ENCODE measurements around the gene MSANTD4.
A peak's percentile ranks its signal among the peaks of the same experiment; 100 is the strongest.

The MSANTD4 gene

DNA sequence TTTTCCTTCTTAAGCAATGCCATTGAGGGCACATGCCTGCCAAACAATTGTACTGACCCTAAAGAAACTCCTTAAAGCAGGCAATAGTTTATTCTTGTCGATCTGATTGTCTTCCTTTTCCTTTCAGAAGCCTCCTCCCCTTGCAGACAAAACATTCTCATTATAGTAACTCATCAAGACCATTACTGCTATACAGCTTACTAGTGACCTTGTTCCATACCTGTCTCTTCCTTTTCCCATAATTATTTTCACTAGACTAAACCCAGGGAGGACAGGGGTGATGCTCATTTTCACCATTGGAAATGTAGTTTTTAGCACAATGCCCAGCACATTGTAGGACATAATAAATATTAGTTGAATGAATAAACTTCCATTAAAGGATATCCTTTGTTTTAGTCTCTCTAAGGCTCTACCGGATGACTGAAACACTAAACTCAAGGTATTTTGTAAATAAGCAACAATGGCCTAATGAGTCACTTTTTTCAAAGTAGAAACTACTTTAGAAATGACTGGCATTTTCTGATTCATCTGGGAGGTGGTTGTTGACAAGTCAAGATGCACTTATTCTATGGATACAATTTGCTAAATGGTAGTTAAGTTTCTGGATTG, 9.3 kb upstream of the MSANTD4 start:
- H3K4me3 ChIP-seq (replicated peaks; ENCODE audit: low read depth, low read length) = no peak overlapping the region
- DNase-seq (ENCODE audit: extremely low read depth, low read depth) = no peak
- TF ChIP-seq, protein P1, sequence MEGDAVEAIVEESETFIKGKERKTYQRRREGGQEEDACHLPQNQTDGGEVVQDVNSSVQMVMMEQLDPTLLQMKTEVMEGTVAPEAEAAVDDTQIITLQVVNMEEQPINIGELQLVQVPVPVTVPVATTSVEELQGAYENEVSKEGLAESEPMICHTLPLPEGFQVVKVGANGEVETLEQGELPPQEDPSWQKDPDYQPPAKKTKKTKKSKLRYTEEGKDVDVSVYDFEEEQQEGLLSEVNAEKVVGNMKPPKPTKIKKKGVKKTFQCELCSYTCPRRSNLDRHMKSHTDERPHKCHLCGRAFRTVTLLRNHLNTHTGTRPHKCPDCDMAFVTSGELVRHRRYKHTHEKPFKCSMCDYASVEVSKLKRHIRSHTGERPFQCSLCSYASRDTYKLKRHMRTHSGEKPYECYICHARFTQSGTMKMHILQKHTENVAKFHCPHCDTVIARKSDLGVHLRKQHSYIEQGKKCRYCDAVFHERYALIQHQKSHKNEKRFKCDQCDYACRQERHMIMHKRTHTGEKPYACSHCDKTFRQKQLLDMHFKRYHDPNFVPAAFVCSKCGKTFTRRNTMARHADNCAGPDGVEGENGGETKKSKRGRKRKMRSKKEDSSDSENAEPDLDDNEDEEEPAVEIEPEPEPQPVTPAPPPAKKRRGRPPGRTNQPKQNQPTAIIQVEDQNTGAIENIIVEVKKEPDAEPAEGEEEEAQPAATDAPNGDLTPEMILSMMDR (IDR thresholded peaks at IDR 0.05; ENCODE audit: low read depth, low read length, missing control alignments) = no peak

DNA sequence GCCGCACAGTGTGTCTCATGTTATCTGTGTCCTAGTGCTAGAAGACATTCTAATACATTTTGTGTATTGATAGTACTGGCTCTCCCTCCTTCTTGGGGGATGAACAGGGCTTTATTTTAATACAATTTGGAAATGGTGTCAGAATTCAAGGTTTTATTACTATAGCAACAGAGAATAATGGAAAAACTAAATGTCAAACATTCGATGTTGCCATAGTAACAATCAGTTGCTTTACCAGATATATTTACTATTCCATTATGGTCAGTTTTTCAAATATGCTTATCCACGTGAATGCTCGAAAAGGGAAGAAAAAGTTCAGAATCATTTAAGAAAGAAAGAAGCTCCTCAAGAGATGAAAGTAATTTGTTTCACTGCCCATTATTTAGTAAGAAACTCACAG, 8.6 kb upstream of the MSANTD4 start:
- TF ChIP-seq, protein P1 (IDR thresholded peaks at IDR 0.05; ENCODE audit: low read depth, low read length, missing control alignments) = no peak
- no peak for DNase-seq (ENCODE audit: extremely low read depth, low read depth)
- H3K4me3 ChIP-seq (replicated peaks; ENCODE audit: low read depth, low read length) = no peak overlapping the region

DNA sequence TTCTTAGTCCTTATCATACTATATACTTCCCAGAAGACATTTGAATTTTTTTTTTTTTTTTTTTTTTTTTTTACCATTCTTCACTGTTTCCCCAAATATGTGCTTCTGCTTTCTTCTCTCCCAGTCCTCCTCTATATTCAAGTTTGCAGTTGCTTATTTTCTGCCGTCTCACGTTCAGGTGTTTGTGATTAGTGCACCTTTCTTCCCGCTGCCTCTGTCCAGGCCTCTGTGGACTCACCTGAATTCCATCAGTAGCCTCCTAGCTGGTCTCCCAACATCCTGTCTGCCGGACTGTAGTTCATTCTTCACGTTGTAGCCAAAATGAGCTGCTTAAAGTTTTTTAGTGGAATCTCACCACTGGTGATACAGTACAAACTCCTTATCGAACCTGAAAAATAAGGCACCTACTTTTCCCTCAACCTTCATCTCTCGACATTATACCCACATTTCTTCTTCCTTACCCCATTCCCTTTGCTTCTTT, 795 bp upstream of the MSANTD4 start:
- TF ChIP-seq, protein P1 (IDR thresholded peaks at IDR 0.05; ENCODE audit: low read depth, low read length, missing control alignments) = no peak
- H3K4me3 ChIP-seq (replicated peaks; ENCODE audit: low read depth, low read length) = peak overlapping the region; percentile 89
- no peak for DNase-seq (ENCODE audit: extremely low read depth, low read depth)

DNA sequence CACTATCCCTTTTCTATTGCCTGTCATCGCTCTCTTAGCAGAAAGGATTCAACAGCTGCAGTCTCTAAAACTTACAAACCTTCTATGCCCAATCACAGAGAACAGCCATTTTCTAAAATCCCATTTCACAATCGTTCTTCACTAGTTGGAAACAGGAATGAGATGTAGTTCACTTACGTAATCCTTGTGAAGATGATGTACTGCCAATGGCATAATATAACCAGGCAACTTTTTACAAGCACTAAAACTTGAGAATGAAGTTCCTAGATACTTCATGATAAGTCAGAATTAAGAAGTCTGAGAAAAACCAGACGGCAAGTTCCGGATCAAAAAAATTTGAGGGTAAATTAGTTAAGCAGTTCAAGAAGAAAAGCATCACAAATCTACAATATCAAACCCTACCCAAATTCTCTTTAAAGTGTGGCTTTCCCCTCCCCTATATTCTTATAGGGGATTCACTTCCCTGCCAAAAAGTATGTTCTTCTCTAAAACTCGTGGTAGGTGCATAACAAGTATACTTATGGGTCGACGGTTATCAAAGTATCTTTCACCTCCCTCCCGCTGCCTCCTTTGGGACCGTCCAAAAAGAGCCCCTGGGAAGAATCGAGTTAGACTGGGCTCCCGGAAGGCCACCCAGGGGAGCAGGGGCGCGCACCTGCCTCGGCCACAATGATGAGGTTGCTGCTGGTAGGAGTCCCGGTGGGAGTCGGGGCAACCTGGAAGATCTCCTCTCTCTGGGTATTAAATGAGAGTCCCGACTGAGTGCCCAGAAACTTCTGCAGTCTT, 666 bp downstream of the MSANTD4 start:
- TF ChIP-seq, protein P1 (IDR thresholded peaks at IDR 0.05; ENCODE audit: low read depth, low read length, missing control alignments) = no peak
- peak overlapping the region; percentile 89 for H3K4me3 ChIP-seq (replicated peaks; ENCODE audit: low read depth, low read length)
- DNase-seq (ENCODE audit: extremely low read depth, low read depth) = no peak

DNA sequence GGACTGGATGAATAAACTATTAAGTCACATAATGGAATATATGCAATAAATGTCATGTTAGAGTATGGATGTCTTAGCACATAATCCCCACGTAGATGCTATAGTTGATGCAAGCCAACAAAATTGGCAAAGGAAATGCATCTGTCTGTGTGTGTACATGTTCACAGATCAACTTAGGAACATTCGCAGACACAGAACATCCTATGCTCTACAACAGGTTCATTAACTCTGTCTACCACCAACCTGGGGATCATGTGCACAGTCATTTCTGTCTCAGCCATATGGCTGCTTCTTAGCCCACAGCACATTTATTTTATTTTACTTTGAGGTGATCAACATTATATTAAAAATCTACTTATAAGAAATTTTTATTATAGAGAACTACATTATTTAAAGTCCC, 4.9 kb downstream of the MSANTD4 start:
- no peak for DNase-seq (ENCODE audit: extremely low read depth, low read depth)
- TF ChIP-seq, protein P1 (IDR thresholded peaks at IDR 0.05; ENCODE audit: low read depth, low read length, missing control alignments) = no peak

DNA sequence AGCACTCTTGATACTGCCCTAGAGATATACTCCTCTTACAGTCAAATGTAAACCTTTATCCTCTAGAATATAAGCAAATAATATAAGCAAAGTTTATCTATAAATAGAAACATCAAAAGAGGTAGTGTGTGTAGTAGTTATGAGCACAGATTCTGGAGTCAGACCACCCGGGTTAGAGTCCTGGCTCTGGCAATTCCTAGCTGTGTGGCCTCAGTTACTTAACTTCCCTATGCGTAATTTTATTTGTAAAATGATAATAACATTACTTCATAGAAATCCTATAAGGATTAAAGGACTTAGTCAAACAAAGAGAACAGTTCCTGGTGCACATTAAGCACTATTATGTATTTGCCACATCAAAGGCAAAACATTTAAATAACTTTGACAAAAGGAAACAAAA, 7.0 kb downstream of the MSANTD4 start:
- no peak for DNase-seq (ENCODE audit: extremely low read depth, low read depth)
- no peak overlapping the region for H3K4me3 ChIP-seq (replicated peaks; ENCODE audit: low read depth, low read length)
- TF ChIP-seq, protein P1 (IDR thresholded peaks at IDR 0.05; ENCODE audit: low read depth, low read length, missing control alignments) = no peak

More for the DNA sequence above, 4.9 kb downstream of the MSANTD4 start:
- no peak overlapping the region for H3K4me3 ChIP-seq (replicated peaks; ENCODE audit: low read depth, low read length)
